Dedifferentiated amniotic fluid mesenchymal stem cell (primary cell): Measurements from ENCODE around the gene GPR158.

ENCODE experiments used
- DNase-seq: peaks from one replicate; pipeline ENCODE4 v3.0.0-alpha.2; 2016; ENCODE audit errors: extremely low spot score

Gene GPR158

DNA sequence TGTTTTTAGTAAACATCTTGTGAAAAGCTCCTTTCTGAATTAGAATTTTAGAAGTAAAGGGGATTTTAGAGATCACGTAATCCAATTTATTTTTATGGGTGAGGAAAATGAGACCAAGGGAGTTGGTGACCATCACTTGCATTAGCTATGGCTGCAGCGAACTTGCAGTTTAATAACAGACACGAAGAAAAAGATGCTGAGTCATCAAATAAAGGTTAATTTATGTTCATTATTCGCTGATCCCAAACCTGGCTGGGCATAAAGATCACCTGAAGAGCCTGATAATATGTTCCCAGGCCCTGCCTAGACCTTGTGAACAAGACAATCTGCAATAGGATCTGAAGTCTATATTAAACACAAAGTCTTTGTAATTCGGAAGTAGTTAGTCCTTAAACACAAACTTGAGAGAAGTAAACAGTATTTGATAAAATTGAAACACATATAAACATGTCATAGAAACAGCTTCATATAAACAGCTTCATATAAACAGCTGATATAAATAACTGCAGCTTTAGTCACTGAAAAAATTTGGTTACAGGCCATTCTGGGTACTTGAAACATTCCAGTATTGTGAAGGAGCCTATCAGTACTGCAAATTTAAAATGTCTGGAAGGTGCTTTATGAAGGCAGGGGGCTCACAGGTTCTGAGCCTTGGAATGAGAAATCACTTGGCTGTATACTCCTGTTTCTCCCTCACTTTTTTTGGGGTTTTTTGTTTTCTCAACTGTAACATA lies 16.5 kb downstream of the GPR158 start:
- DNase-seq: no peak

DNA sequence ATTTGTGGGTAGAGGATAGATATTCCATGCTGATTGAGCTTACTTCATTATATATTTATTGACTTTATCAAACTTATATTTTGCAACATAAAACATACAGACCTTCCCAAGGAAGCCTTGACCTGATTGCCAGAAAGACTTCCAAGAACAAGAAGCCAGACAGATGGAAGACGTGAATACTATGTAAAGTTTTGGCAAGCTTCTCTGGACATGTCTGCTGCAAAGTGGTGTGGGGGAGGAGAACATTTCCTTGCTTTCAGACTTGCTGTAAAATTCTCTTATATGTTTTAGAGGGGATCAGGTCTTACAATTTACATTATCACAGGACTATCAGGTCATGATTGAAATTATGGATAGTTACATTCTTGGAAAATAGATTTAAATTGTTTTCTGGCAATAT lies 23.4 kb downstream of the GPR158 start:
- DNase-seq: no peak

DNA sequence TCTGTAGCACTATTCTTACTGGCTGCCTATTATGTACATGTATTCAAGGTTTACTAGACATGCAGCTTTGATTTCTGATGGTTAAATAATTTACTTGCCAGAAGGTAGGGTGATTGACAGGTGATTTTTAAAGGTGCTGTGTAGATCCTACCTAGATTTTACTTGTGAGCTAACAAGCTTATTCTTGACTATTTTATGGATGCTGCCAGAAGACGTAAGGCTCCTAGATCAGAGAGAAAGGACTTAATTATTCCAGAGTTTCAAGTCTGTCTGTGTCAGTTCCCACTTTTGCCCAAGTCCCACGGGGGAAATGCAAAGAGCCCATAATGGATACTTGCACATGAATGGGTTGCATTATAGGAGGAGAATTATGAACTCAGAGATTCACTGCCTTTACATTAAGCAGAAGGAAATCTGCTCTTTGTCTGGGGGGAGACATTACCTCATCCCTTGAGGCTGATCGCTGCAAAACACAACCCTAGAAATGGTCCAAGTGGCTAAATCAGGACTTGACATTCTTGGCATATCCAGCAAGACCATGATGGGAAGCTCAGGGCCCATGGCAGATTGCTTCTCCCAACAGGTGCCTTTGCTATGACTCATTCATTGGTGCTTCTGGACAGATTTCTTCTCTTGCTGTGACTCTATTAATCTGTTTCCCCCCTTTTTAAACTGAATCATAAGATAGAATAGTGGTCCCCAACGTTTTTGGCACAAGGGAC lies 32.1 kb downstream of the GPR158 start:
- DNase-seq: no peak

DNA sequence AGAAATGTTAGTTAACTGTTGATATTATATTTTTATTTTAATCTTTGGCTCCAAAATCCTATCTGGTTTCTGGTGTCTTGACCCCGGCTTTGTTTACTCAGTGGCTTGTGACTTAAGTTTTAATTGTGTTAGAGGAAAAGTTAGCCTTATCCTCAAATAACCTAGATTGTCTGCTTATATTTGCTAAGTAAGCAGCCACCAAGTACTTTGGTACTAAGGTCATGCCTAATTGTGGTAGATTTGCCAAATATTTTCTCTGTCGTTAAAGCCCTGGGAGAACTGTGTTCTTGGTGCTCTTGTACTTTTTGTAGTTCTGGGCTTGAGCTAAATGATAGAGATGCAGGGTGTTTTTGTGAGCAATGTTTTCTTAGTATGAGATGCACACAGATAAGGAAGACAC lies 34.8 kb downstream of the GPR158 start:
- no peak for DNase-seq

DNA sequence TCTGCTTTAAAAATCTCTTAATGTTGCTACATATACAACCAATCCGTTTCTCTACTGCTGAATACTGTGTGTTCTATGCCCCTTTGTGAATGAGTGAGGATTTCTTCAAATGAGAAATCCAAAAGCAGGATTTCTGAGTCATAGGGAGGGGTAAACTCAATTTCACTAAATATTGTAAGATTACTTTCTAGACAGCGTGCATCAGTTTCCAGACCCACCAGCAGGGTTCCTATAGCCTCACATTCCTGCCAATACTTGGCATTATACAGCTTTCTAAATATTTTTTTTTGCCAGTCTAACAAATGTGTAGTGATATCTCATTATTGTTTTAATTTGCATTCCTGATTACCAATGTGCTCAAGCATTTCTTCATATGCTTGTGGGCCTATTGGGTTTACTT lies 35.5 kb downstream of the GPR158 start:
- DNase-seq: no peak

DNA sequence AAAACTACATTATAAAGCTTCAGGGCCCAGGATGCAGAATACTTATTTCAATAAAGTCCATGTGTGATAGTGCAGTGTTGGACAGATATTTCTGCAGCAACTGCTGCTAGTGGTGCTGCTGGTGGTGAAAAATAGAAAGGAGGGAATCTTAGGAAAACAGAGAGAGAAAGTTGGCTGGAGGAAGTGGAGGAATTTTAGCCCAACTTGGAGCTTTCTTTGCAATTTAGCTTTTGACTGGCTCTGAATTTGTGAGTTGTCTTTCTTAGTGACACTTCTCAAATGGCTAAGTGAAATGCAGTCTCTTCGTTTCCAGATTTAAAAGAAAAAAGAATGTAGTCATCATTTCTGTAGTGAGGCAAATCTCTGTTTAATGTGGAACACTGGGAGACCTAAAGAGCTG lies 45.4 kb downstream of the GPR158 start:
- no peak for DNase-seq

DNA sequence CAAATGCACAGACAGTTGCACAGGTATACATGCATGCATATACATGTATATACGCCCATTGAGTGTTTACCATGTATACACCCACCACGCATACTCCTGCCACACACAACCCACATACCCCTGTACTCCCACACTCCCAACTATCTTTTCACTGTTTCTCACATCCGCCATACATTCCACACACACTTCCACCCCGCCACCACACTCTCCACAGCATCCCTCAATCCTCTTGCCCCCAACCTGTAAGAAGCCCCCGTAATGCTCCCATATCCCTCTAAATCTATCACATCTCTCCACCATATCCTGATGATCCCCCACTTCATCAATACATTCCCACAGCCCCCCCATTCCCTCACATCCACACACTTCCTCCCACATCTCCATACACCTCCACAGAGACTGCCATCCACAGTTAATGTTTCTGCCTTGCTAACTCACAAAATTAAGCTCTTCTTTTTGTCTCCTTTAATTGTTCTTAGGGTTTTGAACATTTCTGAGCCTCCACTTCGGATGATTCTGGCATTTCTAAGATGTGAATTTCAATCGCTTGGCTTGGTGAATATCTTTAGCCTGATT lies 47.4 kb downstream of the GPR158 start:
- no peak for DNase-seq

DNA sequence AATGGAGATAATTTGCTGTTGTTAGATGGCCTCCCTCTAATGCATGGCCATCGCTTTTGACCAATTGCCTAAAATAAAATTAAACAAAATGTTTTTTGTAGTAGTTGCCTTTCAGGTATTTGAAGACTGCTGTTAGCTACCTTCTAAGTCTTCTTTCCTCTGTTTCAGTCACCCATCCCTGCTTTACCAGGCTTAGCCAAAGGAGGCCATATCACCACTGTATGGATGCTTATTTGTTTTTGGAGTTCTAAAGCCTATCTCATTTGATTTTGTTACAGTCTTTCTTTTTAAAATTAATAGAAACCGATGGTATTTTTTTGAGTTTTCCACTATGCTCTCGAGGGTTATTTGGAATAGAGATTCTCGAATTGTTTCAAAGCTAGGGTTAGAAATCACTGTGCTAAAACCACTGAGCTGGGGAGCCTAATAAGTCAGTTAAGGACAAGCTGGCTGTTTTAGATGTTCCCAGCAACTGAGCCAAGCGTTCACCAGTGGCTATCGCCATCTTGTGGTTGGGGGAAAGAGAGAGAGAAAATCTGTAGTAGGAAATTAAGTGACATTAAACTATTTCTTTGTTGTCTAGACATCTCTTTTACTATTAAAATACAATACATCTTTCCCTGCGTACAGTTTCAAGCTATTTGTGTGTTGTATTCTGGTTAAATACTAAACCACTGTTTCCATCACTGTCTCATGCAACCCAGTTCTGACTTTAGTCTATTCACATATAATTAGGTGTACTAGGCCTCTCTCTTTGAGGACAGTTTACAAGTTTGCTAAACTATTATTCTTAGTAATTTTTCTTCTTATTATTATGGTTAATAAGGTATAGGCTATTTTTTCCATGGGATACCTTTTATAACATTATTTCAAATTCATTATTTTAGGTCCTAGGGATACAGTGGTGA lies 52.2 kb downstream of the GPR158 start:
- DNase-seq: peak; percentile 29

DNA sequence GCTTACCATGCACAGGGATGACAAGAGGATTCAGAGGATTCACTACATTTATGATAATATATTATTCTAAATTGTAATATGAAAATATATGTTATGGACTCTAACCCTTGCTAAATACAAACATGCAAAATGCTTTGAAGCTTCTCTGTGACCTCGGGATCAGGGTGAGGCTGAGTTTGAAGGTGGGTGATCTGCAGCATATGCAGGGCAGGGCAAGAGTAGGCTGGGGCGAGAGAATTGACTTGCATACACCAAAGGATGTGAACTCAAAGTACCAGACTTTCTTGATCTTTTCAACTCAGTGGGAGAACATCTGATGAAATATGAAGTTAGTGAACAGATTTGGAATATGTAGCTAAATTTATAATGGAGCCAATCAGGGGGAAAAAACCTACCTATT lies 57.0 kb downstream of the GPR158 start:
- DNase-seq: no peak

DNA sequence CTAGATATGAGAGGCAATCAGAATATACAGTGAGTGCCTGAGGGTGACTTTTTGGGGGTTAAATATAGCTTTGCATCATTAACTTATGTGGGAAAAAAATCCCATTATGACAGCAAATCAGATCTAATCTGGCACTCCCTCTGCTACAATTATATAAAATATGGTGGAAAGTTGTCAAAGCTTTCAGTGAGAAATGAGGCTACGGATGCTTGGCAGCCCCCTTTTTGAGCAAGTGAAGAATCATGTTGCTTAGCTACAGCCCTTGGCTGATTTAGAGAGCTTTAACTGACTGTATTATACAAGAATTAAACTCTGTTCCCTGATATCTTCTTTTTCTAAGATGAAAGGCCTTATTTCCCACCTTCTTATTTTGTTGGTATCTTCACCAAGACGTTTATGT lies 57.4 kb downstream of the GPR158 start:
- DNase-seq: no peak

DNA sequence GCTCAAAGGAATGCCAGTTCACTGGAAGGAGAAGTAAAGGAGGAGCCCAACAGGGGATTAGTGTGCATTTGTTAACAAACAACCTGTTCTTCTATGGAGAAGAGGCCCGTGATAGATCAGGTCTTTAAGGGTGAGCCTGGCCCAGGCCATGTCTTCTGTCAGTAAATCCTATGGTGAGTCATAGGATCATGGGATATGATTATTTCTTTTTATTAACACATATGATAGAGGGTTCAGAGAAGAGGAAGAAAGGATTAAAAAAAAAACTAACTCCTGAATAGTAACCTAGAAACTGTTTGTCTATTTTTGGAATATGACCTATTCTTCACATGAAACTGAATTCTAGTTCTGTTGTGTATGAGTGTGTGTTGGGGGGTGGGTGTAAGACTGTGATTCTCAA lies 70.4 kb downstream of the GPR158 start:
- DNase-seq: no peak

DNA sequence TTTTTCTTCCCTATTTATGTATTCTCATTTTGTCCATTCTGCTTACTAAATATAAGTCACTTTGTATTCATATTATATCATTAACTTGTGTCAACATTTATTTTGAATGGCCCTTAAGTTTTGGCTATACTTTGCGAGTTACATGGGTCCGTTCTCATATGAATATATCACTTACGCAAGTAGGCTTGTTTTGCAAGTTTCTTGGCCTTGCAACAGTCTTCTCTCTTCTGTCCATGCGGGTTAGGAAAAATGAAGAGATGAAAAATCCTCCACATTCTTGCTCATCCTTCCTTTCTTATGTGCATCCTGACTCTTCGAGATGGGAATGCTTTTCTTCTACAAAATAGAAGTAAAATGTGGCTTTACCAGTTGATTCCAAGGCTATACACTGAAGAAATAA lies 82.8 kb downstream of the GPR158 start:
- no peak for DNase-seq

DNA sequence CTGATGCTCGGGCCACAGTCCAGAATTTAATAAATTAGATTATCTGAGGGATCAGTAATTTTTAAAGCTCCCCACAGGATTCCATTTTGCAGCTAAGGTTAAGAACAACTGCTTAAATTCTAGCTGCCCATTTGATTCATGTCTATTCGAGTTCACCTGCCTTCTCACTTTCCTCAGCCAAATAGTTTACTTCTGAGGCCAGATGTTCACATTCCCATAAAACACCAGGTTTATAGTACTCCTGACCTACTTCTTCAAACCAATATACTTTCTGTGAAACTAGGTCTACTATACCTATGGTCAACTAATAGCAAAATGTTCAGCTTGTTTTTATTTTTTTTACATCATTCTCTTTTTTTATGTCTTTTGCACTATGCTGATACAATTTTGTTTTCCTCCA lies 86.3 kb downstream of the GPR158 start:
- no peak for DNase-seq

DNA sequence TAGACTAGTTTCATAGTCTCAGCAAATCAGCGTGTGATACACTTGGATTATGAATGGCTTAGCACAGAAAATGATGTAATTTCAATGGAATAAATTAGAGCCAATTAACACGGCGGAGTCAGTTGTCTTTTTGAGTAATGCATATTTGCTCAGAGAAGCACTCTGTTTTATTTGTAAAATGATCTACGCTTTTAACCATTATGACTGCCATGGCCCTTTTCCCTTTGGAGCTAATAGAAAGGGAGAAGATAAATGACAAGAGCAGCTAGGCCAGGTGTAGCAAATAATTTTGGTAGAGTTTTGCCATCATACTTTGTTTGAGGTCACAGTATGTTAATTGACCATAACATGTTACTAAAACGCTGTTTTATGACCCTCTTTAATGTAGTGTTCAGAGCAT lies 86.8 kb downstream of the GPR158 start:
- DNase-seq: no peak

DNA sequence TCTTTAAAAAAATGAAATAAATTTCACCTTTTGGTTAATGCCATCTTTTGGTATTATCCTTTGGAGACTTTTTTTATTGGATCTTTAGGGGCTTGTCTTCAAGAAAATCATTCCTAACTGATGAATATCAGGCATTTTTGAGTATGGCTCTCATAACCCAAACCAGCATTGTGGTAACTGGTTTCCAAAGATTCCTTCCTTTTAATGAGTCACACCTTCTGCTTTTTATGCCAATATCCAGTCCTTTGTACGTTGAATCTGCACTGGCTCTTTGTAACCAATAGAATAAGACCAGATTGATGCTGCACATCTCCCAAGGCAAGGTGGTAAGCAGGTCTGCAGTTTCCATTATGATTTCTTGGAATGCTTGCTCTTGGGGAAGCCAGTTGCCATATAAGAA lies 89.1 kb downstream of the GPR158 start:
- DNase-seq: no peak

DNA sequence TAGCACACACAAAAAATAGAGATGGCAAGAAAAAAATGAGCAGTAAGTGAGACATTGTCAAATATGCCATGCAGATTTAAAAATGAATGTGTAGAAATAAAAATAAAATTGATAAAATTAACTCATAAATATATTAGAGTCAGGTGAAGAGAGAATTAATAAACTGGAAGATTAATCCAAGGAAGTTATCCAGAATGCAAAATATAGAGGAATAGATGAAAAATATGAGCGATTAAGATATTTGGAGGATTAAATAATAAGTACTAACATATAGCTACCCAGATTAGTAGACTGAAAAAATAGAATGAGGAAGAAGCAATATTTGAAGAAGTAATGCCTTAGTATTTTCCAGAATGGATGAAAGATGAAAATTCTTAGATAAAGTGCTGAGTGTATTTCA lies 103.4 kb downstream of the GPR158 start:
- DNase-seq: no peak

DNA sequence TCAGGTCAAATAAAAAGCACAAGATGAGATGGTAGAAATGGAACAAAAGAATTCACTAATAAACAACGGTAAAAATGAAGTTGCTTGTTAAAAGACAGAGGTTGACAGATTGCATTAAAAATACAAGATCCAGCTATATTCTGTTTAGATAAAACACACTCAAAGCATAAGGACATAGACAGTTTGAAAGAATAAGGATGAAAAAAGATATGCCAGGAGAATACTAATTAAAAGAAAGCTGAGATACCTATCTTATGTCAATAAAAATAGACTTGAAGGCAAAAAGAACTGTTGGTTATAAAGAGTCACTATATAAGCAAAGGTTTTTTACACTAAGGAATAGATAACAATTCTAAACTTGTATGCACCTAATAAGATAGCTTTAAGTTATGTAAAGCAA lies 105.3 kb downstream of the GPR158 start:
- DNase-seq: no peak

DNA sequence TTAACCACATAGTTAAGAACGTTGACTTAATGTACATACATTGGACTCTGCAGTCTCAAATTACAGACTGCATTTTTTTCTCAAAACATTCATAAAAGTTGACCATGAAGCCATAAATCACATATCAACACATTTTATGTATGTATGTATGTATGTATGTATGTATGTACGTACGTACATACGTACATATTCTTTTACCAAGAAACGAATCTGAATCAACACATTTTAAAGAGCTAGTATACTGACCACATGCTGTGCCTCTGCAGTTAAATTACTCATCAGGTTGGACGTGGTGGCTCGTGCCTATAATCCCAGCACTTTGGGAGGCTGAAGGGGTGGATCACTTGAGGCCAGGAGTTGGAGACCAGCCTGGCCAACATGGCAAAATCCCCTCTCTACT lies 105.8 kb downstream of the GPR158 start:
- no peak for DNase-seq

DNA sequence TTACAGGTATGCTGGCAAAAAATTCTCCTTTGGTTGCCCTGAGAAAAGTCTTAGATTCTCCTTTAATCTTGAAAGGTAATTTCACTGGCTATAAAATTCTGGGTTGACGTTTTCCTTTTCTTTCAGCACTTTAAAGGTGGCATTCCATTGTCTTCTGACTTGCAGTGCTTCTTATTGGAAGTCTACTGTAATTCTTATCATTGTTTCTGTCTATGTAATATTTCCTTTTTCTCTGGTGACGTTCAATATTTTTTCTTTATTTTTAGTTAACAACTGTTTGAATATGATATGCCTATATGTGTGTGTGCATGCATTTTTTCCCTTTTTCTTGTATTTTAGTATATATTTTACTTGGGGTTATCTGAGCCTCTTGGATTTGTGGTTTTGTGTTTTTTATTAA lies 111.0 kb downstream of the GPR158 start:
- DNase-seq: no peak

DNA sequence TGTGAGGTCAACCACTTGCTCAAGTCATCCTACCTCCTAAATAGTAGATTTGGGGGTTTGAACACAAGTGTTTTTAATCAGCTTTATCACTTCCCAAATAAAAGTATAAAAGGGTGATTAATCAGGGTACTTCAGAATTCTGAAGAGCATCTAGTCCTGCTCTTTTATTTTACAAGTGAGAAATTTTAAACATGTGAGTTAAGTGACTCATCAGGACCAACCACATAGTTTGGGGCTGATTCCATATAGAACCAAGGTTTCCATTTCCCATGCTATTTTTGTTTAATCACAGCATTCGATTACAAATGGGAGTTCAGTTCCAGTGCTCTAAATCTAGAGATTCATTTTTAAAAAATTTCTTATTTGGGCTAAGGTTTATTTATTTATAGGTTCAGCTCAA lies 113.4 kb downstream of the GPR158 start:
- DNase-seq: no peak

DNA sequence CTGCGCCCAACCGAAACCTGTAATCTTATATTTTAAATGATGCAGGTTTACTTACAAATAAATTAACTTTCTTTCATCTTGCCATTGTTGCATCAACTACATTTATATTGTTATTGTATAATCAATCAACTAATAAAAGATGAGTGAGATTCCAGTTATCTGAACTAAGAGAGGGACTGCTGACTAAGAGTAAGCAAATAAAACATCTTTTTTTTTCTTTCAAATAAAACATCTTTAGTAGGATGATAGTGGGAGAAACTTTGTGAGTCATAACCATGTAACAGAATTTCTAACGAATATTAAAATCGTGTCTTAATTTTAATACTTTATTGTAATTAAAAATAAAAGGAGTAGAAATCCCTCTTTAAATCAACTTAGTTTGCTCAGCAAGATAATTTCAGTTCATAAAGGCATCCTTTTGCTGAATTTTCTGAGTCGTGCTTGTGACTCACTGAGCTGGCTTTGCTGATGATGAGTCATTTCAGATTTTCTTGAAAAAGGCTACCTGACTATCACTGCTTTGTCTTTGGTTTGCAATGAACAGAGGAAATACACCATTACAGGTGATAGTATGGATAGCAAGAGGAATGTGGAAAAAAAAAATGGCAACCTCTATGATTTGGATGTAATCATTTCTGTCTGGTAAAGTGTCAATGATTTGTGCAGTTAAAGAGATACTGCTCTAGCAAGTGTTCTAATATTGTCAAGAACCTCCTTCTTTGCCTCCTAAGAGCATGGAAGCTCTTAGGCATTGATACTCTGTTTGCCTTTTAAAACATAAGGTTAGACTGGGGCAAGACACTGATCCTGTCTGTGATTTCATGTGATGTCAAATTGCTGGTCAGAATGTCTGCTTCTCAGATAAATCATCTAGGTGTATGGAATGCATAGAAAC lies 119.5 kb downstream of the GPR158 start:
- no peak for DNase-seq
